Keratinocyte (primary cell): ENCODE results near the gene MET.

ENCODE experiments used
- EZH2 ChIP-seq: IDR thresholded peaks from one replicate; pipeline ENCODE4 v1.6.1; 2012; ENCODE audit warnings: inconsistent platforms, mild to moderate bottlenecking, low read length, moderate library complexity
- TF ChIP-seq, protein P1 (sequence below), 3 experiments: IDR thresholded peaks in 1 of 3; conservative IDR thresholded peaks in 1 of 3; optimal IDR thresholded peaks in 1 of 3; 2 replicates in 2 of 3; 3 replicates in 1 of 3; pipeline versions ENCODE3 to v1.5.1; 2011; ENCODE audit warnings: low read length in 3 of 3, mild to moderate bottlenecking in 3 of 3, moderate library complexity in 2 of 3, control low read depth in 1 of 3, inconsistent platforms in 1 of 3; ENCODE audit not compliant: insufficient read depth in 2 of 3; ENCODE audit errors: extremely low read depth in 1 of 3

DNA sequence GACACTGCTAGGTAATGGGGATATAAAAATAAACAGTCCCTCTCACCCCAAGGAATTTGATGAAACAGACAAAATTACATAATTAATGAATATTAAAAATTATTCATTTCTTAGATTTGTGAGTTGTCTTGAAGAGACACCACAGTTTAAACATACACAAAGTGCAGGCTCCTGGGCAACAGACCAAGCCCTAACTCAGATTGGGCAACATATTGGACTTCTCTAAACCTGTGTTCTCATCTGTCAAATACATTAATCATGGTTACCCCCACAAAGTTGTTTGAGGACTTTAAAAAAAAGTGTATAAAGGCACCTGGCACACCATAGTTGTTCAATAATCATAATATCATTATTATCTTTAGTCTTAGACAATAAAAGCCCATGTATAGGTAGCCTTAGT lies 127.9 kb downstream of the MET start:
- TF ChIP-seq, protein P1, sequence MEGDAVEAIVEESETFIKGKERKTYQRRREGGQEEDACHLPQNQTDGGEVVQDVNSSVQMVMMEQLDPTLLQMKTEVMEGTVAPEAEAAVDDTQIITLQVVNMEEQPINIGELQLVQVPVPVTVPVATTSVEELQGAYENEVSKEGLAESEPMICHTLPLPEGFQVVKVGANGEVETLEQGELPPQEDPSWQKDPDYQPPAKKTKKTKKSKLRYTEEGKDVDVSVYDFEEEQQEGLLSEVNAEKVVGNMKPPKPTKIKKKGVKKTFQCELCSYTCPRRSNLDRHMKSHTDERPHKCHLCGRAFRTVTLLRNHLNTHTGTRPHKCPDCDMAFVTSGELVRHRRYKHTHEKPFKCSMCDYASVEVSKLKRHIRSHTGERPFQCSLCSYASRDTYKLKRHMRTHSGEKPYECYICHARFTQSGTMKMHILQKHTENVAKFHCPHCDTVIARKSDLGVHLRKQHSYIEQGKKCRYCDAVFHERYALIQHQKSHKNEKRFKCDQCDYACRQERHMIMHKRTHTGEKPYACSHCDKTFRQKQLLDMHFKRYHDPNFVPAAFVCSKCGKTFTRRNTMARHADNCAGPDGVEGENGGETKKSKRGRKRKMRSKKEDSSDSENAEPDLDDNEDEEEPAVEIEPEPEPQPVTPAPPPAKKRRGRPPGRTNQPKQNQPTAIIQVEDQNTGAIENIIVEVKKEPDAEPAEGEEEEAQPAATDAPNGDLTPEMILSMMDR (optimal IDR thresholded peaks at IDR 0.05 in 1 of 3, IDR thresholded peaks at IDR 0.05 in 1 of 3, conservative IDR thresholded peaks at IDR 0.05 in 1 of 3; ENCODE audit: extremely low read depth in 1 of 3, insufficient read depth in 2 of 3, low read length in 3 of 3): no peak
- no peak for TF ChIP-seq EZH2
